HG02642 (cell line): Measurements from ENCODE around the gene EVI2A.

ENCODE experiments used
- ATAC-seq: cut with Tn5 transposase; IDR thresholded peaks from one replicate; pipeline ENCODE4 v1.9.1; 2021; ENCODE audit warnings: mild to moderate bottlenecking; ENCODE audit not compliant: unreplicated experiment, poor library complexity

EVI2A gene

DNA sequence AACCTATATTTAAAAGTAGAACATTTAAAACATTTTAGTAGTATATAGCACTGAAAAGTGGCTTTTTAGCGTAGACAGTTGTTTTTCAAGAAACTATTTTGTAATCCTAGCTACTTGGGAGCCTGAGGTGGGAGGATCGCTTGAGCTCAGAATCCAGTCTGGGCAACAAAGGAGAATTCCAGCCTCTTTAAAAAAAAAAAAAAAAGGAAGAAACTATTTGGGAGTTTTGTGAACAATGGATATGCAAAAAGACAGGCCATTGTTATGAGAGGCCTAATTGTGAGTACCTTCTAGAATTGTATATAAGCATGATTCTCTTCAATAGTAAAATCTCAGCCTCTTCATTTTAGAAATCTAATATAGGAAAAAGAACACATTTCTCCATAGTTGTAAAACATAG is 42.0 kb downstream of the EVI2A start:
- no peak for ATAC-seq

DNA sequence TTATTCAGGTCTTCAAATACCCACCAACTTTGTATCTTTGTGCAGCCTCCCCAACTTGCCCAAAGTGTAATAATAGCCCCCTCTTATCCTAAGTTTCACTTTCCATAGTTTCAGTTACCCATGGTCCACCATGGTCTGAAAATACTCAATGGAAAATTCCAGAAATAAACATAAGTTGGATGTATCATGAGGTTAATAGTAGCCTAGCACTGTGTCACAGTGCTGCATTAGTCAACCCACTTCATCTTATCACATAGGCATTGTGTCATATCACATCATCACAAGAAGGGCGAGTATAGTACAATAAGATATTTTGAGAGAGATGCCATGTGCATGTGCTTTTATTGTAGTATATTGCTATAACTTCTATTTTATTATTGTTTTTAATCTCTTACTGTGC is 46.3 kb downstream of the EVI2A start:
- no peak for ATAC-seq

DNA sequence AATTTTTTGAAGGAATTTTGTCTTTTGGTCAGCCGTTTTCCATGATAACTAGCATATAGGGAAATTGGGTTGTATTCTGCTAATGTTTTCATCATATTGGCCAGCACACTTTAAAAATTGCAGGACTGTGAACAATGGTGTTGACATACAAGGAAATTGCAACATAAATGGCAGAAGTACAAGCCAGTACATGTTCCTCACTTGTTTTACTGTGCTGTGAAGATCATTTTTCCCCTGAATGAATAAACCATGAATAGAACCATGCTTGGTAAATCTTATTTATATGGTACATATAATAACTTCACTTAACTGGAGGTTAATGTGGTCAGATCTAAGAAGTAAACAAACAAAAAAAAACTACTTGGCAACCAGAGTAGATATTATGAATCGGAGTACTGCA is 47.2 kb downstream of the EVI2A start:
- no peak for ATAC-seq

DNA sequence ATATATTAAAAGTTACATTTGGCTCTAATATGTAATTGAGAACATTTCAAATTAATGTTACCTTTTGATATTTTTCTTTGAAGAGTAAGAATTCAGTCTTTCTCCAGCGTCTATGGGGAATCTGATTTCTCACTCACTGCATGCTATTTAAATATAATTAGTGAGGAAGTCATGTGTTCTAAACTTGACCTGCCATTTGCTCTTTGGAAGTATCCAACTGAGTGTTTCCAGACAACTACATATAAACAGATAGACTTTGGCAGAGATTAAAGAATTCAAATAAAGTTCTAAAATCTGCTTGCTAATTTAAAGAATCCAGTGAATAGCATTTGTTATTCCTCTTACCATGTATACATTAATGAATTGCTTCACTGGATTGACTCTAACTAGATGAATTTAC is 47.9 kb downstream of the EVI2A start:
- ATAC-seq, result no peak

DNA sequence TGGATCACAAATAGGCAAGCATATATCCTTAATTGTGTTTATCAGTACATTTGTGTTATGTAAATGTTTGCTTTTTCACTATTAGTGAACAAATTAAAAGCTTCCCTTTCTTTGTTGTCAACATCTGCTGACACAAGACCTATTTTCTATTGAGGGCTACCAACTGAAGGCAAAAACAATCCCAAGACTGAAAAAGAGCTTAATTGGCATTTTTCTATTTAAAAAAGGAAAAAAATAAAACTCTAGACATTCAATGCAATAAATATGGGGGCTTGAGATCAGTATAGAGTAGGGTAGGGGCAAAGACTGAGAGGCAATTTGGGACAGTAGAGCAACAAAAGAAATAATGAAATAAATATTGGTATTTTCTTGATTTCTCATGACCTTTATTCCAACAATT is 48.6 kb downstream of the EVI2A start:
- ATAC-seq, result no peak

DNA sequence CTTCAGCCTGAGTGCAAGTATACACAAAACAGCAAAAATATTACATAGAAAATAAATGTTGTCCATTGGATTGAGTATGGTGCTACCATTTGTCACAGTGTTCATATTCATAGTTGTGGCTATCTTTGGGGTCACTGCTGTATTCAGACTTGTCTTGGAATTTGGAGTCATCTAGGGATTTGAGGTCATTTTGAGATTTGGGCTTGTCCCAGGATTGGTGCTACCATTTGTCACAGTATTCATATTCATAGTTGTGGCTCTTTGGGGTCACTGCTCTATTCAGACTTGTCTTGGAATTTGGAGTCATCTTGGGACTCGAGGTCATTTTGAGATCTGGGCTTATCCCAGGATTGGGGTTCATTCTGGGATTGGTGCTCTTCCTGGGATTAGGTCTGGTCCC is 49.2 kb downstream of the EVI2A start:
- no peak for ATAC-seq

DNA sequence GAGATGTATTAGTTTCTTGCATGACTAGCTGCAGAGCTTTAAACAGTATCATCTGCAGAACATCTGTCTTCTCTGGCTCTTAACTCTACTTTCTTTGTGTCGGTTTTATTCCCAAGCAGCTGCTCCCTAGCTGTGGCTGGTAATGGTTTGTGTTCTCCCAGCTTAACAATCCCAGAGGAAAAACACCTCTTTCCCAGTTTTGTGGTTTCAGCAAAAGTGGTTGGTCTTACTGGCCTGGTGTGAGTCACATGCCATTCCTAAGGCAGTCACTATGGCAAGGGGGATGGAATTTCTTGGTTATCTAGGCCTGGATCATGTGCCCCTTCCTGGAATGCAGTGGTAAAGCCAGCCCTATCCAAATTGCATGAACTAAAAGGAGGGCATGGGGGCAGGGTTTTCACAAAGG is 51.8 kb downstream of the EVI2A start:
- no peak for ATAC-seq

DNA sequence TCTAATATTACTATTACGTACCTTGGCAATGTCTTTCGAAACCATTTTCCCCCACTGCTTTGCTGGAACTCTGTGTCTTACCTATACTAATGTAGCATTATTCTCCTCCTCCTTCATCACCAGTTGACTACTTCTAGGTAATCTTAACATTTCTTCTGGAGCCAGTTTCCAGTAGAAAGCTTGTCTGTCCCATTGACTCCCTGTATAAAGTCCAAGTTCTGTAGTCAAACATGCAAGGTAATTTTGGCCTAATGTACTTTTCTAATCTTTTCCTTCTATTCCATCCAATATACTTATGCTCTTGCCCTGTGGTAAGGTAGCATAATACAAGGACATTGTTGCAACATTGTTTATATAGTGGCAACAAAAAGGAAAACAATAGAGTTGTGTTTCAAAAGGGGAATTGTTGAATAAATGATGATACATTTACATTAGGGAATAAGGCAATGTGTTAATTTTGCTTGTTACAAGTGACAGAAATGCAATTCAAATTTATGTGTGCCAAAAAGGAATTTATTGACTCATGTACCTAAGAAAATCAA is 52.3 kb downstream of the EVI2A start:
- no peak for ATAC-seq
